NCI-H82 (cell line): ENCODE results near the gene OR6S1.
"Not testable (repeated sequence)": the region's sequence is repeated elsewhere in the genome, so short reads cannot be mapped to it uniquely, and the experiment has no call there.

Source experiments
- DNase-seq: peaks from one replicate; lab custom pipeline; 2025; lab: John Stamatoyannopoulos, UW

The OR6S1 gene

GRCh38 chr14:20631023-20631879, 10.2 kb downstream of the OR6S1 start:
- peak; percentile 74 for DNase-seq

DNA sequence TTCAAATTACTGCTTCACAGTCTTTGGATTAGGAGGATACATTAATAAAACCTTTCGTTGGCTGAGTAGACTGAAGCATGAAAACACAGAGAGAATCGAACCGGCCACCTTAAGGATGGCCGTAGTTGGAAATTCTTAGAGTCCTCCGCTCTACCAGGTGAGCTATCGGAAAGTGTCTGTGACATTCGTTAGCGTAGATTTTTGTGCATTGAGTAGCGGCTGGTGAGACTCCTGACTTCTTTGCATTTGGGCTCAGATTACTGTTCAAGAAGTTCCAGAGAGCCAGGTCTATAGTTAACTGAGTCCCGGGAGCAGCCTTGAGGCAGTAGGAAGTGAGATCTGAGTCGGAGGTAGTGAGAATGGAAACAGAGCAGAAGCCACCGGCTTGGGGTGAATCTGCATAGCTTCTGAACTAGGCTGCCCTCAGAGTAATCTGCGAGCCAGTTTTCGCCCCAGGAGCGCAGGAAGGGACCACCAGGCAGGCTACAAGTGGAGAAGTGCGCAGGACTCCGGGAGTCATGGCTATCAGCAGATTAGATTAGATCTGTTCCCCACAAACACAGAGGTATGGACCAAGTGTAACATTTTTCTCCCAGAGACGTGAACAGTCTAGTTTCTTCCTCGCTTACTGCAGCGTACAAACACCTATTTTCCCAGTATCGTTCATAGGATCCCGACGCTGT, 11.0 kb downstream of the OR6S1 start:
- DNase-seq = peak; percentile 64

DNA sequence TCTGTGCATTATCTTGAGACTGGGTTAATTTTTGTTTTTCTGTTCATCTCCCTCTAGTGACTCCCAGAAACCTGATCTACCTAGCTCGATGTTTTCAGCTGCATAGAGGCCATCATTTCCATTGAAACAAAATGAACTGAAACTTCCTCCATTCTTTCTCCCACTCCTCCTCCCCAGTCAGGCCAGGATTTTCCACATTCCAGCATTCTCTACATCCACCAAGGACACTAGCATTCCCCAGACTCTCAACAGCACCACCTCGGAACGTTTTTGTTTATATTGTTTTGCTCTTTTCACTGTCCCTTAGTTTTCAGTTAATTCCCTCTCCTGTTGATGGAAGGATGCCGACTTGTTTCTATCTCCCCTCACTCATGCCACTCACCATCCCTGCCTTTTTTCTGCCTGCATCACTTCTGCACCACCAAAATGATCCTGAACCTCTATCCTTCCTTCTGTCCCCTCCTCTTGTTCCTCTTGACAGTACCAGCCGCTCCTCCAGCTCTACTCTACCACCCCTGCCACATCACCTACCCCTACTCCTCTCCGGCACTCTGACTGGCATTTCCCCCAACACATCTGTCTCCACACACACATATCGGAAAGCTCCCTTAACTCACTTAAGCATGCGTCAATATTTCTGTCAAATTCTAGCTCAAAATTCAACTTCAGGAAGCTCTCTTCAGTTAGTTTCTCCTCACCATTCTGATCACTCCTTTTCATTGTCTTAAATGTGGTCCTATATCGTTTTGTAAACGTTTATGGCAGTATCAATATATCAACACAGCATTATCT, 13.2 kb downstream of the OR6S1 start:
- DNase-seq = no peak

- no peak for DNase-seq
These were observed 14.0 kb downstream of the OR6S1 start for GRCh38 chr14:20627346-20628027.

- no peak for DNase-seq
These were observed 15.2 kb downstream of the OR6S1 start for GRCh38 chr14:20626274-20626673.

- DNase-seq = peak; percentile 60
These were observed 16.9 kb downstream of the OR6S1 start for GRCh38 chr14:20624495-20625070.

DNA sequence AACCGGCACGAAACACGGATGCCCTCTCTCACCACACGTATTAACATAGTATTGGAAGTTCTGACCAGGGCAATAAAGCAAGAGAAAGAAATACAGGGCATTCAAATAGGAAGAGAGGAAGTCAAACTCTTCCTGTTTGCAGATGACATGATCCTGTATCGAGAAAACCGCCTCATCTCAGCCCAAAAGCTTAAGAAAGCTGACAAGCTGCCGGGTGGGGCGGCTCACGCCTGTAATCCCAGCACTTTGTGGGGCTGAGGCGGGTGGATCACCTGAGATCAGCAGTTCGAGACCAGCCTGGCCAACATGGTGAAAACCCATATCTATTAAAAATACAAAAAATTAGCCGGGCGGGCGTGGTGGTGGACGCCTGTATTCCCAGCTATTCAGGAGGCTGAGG, 17.7 kb downstream of the OR6S1 start:
- peak; percentile 6 for DNase-seq

- DNase-seq = no peak
These were observed 18.6 kb downstream of the OR6S1 start for GRCh38 chr14:20622816-20623291.

- no peak for DNase-seq
These were observed 20.6 kb downstream of the OR6S1 start for GRCh38 chr14:20620798-20621478.

- DNase-seq = not testable (repeated sequence)
These were observed 21.8 kb downstream of the OR6S1 start for GRCh38 chr14:20619688-20620087.

GRCh38 chr14:20618271-20618749, 23.2 kb downstream of the OR6S1 start:
- DNase-seq = no peak

- DNase-seq = no peak
These were observed 24.1 kb downstream of the OR6S1 start for GRCh38 chr14:20617138-20618003.

DNA sequence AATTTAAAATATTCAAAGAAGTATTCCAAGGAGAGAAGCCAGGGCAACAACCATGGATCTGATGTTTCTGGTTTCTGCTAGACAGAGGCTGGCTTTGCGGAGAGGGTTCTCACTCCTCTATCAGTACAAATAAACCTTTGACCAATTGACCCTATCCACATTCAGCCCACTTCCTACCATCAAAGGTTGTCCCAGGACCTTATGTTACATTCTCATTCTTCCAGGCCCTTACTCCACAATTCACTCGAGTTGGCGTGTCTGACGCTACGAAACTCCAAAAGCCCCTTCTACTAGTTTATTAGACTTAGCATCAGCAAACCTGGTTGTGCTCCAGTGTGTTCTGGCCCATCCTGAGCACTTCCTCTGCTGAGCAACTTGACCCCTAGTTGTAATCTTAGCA, 25.5 kb downstream of the OR6S1 start:
- no peak for DNase-seq

- peak; percentile 64 for DNase-seq
These were observed 27.3 kb downstream of the OR6S1 start for GRCh38 chr14:20614038-20614840.

DNA sequence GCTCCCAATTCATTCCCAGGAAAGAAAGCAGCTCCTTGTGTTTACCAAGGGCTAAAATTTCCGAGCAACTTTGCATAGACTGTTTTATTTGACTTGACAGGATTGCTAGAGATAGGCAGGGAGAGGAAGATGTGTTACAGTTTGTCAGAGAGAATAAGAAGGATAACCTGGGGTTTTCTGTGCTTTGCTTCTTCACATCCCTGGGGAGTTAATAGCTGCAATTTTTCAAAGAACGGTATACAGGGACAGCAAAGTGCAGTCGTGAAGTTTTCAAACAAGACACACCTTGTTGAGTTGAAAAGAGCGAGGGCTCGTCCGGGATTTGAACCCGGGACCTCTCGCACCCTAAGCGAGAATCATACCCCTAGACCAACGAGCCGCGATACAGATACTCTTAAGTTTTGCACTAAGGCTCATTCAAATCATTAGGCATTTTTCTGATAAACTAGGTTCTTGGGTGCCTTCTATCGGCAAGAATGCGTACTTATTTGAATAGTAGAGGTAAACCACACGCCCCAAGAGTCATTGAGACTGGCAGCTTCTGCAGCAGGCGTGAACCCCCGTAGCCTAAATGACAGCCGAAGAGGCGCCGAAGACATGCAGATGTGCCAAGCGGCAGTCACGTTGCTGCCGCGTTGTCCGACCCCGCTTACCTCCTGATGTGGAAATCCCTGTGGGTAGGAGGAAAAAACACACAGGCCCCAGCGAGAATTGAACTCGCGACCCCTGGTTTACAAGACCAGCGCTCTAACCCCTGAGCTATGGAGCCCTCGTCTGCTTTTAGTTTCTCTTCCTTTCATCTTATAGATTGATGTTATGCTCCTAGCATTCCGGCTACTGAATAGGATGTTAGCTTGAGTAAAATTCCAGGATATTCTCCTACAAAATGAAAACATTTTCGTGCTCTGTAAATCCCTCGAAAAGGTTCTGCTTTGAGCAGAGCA, 28.1 kb downstream of the OR6S1 start:
- DNase-seq = peak; percentile 98

GRCh38 chr14:20612403-20612802, 29.1 kb downstream of the OR6S1 start:
- DNase-seq = no peak

DNA sequence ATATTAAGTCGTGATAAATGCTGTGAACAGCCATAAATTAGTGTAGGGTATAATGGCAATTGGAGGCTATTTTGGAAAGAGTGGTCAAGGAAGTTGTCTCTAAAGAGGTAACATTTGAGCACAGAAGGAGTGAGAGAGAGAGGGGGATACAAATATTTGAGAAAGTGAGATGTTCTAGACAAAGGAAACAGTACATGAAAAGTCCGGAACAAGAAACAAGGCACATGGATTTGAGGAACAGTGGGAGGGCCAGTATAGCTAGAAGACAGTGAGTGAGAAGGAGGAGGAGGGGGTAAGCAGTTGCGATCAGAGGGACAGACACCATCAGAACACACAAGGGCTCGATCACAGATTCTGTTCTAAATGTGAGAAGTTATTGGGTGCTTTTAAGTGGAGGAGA, 30.2 kb downstream of the OR6S1 start:
- no peak for DNase-seq
